ENCODE measurements around the gene SH3D19.

DNA sequence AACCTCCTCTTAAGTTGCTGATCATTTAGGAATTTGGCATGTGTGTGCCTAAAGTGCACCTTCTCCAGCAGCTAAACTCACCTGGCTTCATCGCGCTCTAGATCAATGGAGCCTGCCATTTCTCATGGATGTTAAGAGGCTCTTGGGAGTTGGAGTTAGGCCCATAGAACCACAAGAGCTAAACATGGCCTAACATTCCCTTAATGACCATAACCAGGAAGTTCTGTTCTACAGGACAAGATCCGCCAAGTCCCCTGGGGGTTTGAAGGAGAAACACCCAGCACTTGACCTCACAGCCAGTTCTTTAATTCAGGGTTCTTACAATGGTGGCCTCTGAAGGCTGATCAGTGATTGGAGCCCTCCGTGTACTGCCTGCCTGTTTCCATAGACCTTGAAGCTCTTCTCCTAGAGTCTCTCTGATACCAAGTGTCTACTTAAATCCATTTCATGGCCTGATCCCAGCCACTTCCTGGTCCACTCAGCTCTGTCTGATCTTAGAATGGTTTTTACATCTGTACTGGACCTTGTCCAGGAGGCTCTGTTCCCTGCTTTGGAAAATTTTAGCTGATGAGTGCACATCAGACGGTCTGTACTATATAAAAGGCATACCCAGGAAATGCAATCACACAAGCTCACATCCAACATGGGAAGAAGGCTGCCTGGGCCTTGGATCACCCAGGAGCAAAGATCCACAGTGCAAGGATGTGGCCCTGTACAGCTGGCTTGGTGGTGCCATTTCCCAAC lies 180.9 kb downstream of the SH3D19 start:
- TF ChIP-seq POLR2A (IDR thresholded peaks at IDR 0.05; ENCODE audit: low read depth, low read length) (no peak), POLR2AphosphoS5 (IDR thresholded peaks at IDR 0.05; ENCODE audit: low read depth, low read length) (no peak), TAF1 (IDR thresholded peaks at IDR 0.05; ENCODE audit: low read depth, low read length) (no peak), PAX5 (IDR thresholded peaks at IDR 0.05; ENCODE audit: insufficient read depth, low read length, severe bottlenecking) (no peak)

All from GM12891 (cell line).